GM12892 (cell line): ENCODE data around the gene PCDHGC3.

ENCODE experiments used
- POLR2A ChIP-seq: IDR thresholded peaks from 2 replicates; pipeline ENCODE4 v1.6.1; 2011; ENCODE audit warnings: low read depth, low read length, control low read depth
- POLR2AphosphoS5 ChIP-seq: IDR thresholded peaks from 2 replicates; pipeline ENCODE4 v1.6.1; 2011; ENCODE audit warnings: low read depth, low read length, control low read depth

DNA sequence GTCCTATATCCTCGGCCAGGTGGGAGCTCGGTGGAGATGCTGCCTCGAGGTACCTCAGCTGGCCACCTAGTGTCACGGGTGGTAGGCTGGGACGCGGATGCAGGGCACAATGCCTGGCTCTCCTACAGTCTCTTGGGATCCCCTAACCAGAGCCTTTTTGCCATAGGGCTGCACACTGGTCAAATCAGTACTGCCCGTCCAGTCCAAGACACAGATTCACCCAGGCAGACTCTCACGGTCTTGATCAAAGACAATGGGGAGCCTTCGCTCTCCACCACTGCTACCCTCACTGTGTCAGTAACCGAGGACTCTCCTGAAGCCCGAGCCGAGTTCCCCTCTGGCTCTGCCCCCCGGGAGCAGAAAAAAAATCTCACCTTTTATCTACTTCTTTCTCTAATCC, 2.0 kb downstream of the PCDHGC3 start:
- TF ChIP-seq POLR2AphosphoS5 = no peak
- no peak for TF ChIP-seq POLR2A
